ENCODE measurements around the gene TRIM37.
"Not testable (repeated sequence)": the region's sequence is repeated elsewhere in the genome, so short reads cannot be mapped to it uniquely, and the experiment has no call there.

Gene TRIM37

GRCh38 chr17:58957725-58958073 lies 149.0 kb downstream of the TRIM37 start:
- in situ Hi-C loops (cut with MboI; ENCODE audit: low sequenced_read_pairs) = not testable (repeated sequence)

DNA sequence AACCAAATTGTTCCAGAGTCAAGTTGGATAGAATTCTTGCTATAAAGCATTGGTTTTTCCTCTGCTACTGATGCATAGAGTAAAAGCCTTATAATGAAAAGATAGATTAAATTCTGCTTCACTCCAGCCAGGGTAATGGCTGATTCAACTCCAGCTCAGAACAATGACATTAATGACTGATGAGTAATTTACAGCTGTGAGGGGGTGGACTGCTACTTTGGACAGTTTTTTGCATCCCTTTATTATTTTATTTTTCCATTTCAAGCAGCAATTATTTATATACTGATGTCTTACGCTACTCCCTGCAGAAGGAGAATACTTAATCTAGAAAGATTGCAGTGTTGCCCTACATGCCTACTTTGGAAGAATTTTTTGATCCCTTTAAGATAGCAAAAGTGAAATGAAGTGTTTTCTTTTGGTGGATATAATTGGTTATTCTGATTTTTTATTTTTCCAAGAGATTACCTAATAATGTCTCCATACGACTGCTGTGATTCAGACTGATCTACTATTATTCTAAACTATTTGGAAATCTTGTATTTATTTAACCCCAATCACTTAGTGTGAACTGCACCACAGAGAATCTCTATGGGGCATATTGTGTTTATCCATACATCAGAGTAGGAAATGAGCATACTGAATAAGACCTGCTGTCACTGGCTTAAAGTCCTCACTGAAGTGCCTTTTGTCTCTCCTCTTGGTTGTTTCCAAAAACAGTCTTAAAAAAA lies 149.5 kb downstream of the TRIM37 start:
- in situ Hi-C loops (cut with MboI; ENCODE audit: low sequenced_read_pairs) = no loop called here

- in situ Hi-C loops (cut with MboI; ENCODE audit: low sequenced_read_pairs) = not testable (repeated sequence)
Observed at GRCh38 chr17:58954358-58954757, 152.3 kb downstream of the TRIM37 start.

- in situ Hi-C loops (cut with MboI; ENCODE audit: low sequenced_read_pairs) = no loop called here
Observed at GRCh38 chr17:58947824-58948223, 158.9 kb downstream of the TRIM37 start.

GRCh38 chr17:58947411-58947810 lies 159.3 kb downstream of the TRIM37 start:
- in situ Hi-C loops (cut with MboI; ENCODE audit: low sequenced_read_pairs) = no loop called here

- in situ Hi-C loops (cut with MboI; ENCODE audit: low sequenced_read_pairs) = no loop called here
Observed at GRCh38 chr17:58944166-58944565, 162.5 kb downstream of the TRIM37 start.

GRCh38 chr17:58936295-58936694 lies 170.4 kb downstream of the TRIM37 start:
- in situ Hi-C loops (cut with MboI; ENCODE audit: low sequenced_read_pairs) = no loop called here

GRCh38 chr17:58932956-58933355 lies 173.7 kb downstream of the TRIM37 start:
- in situ Hi-C loops (cut with MboI; ENCODE audit: low sequenced_read_pairs) = no loop called here

Measured in HL-60/S4 treated with phorbol 12-myristate 13-acetate at 8.2 ng/mL for 4 days and 3 days (cell line).